Activated CD4-positive, alpha-beta T cell treated with anti-CD3 and anti-CD28 coated beads for 1 hour (primary cell): Measurements from ENCODE around the gene LHX5.
A peak's percentile ranks its signal among the peaks of the same experiment; 100 is the strongest.

Source experiments
- DNase-seq: peaks from one replicate; pipeline ENCODE4 v3.0.0-alpha.2; 2020

The LHX5 gene

GRCh38 chr12:113464852-113465719 is 6.6 kb downstream of the LHX5 start:
- DNase-seq: no peak

DNA sequence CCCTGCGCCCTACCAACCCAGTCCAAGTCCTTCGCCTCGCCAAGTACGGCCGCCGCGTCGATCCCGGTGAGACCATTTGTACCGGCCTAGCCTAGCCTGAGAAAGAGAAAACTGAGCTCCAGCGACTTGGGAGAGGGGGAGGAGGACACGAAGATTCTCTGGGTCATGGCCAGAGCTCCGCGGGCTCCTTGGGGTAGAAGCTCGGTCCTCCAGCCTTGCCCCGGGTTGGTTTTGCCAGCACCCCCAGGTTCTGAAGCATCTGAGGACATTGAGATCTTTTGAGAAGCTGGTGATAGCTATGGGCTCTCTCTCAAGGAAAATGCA is 7.3 kb downstream of the LHX5 start:
- DNase-seq: no peak

DNA sequence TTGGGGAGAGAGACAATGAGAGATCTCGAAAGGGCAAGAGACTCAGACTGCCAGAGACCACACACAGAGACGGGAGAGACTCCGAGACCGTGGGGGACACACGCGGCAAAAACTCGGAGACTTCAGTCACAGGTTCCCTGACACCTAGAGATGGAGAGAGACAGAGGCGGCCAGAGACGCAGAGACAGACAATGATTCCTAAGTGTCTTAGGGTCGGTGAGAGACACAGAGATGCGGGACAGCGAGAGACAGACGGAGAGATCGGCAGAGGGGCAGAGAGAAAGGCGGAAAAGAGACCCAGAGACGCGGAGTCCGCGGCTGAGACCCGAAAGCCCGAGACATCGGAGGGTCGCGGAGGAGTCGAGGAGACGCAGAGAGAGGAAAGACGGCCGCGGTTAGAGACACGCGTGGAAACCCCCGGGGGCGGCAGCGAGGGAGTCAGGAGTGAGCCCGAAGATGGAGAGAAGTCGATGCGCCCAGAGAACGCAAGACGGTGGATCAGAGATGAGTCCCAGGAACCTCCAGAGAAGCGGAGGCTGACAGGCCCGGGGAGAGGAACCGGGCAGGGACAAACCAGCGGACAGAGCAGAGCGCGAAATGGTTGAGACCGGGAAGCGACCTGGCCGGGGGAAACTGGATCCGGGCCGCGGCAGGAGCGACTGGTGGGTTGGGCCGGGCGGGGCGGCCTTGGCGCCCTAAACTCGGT is 7.8 kb downstream of the LHX5 start:
- DNase-seq: no peak

- DNase-seq: no peak
These were observed 8.5 kb downstream of the LHX5 start for GRCh38 chr12:113462998-113463745.

DNA sequence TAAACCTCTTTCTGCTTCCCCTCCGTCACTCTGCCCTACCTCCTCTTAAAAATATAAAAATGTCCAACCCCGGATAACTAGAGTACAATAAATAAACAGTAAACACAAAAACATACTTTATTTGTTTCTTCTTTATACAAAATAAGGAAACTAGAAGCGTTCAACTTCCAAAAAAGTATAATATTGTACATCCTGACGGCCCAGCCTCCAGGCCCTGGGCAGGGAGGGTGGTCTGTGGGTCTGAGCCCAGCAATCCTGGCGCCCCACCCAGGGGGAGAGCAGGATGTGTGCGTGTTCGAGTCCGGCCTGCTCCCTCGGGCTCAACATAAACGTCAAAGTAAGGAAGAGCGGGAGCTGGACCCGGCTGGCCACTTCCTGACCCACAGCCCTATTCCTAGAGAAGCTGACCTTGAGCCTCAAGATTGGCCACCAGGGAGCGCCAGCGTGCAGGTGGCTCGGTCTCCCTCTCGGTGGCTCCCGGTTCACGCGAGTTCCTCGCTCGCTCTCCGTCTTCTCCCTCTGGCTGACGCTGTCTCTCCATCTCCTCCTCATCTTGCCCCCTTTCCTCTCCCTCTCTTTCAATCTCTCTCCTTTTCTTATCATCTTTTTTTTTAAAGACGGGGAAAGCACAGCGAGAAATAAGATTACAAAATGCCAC is 9.4 kb downstream of the LHX5 start:
- peak; percentile 42 for DNase-seq

DNA sequence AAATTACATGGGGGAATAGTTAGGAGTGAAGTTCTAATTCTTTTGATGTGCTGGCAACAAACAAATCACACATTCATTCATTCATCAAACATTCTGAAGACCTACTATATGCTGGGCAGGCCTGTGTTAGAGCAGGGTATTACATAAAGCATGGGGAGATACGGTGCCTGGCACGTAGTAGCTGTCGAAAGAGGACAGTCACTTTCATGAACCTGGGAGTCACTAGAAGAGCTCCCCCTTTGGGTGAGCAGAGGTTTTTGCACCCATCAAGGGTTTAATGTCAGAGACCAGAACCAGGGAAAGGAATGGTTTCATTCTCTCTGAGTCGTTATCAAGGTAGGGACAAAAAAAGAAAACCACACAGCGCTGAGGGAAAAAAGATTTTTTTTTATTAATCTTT is 10.0 kb downstream of the LHX5 start:
- no peak for DNase-seq

GRCh38 chr12:113459981-113460380 is 11.7 kb downstream of the LHX5 start:
- no peak for DNase-seq

- no peak for DNase-seq
These were observed 14.0 kb downstream of the LHX5 start for GRCh38 chr12:113457710-113458109.

DNA sequence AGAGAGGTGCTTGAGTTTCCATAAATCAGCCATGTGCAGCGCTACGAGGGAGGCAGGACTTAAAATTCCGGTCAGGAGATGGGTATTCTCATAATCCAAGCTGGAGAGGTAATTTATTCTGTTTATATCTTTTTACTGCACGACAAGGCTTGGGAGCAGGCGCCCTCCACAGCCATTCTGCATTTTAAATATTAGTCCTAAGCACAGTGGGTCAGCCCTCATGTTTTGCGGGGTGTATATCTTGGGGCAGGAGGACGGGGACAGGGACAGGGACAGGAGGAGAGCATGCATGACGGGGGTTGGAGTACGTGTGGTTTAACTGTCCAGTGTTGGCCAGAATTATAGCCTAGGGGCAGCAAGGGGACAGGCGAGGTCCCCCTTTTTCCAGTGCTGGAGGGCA is 14.5 kb downstream of the LHX5 start:
- no peak for DNase-seq

DNA sequence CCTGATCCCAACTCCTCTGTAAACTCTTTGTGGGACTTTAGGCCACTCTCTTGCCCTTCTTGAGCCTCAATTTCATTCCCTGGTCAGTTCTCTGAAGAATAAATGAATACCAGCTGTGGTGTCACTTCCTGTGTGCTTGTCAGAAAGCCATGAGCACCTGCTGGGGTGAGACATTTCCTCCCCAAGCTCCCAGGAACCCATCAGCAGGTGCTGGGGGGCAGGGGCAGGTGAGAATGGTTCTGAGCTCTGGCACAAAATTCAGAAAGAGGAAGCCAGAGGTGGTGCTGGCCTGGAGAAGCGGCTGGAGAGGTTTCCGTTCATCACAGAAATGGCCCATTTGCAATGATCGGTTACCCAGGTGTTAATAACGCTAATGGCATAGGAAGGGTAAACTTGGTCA is 14.9 kb downstream of the LHX5 start:
- DNase-seq: no peak

GRCh38 chr12:113456199-113456598 is 15.5 kb downstream of the LHX5 start:
- DNase-seq: no peak

- DNase-seq: no peak
These were observed 18.3 kb downstream of the LHX5 start for GRCh38 chr12:113453330-113453729.

DNA sequence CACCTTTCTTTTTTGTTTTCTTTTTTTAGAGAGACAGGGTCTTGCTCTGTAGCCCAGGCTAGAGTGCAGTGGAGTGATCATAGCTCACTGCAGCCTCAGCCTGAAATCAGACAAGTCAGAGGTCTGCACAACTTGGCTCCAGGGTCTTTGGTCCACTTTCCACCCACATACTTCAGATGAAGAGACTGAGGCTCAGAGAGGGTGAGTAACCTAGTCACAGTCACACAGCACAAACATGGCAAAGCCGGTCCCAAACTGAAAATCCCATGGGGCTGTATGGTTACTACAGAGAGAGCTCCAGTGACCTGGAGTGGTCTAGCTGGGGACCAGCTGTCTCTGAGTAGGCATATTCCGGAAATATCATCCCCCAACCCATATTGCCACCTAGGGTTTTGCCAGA is 19.2 kb downstream of the LHX5 start:
- DNase-seq: no peak

DNA sequence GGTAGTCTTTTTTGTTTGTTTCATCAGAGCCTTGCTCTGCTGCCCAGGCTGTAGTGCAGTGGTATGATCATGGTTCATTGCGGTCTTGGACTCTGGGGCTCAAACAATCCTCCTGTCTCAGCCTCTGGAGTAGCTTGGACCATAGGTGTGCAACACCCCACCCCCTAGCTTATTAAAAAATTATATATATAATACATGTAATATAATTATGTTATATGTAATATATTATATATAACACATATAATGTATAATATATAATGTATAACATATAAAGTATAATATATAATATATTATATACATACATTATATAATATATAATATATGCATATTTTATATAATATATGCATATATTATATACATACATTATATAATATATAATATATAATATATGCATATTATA is 21.8 kb downstream of the LHX5 start:
- no peak for DNase-seq

DNA sequence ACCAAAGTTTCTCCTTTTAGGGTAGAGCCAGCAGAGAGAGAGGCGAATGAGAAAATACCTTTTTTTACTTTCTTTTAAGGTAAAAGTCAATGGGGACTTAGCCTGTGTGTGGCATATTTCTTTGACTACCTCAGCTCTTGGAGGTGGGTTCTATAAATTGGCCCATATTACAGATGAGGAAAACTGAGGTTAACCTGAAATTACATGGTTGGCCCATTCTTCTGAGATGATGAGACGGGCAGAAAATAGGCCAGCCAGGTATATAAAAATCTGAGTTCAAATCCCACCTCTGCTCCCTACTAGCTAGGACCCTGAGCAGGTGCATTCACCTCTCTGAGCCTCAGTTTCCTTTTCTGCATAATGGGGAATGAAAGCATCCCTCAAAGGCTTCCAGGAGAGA is 22.4 kb downstream of the LHX5 start:
- no peak for DNase-seq

GRCh38 chr12:113448873-113449272 is 22.8 kb downstream of the LHX5 start:
- DNase-seq: no peak

GRCh38 chr12:113445544-113446171 is 26.0 kb downstream of the LHX5 start:
- no peak for DNase-seq

DNA sequence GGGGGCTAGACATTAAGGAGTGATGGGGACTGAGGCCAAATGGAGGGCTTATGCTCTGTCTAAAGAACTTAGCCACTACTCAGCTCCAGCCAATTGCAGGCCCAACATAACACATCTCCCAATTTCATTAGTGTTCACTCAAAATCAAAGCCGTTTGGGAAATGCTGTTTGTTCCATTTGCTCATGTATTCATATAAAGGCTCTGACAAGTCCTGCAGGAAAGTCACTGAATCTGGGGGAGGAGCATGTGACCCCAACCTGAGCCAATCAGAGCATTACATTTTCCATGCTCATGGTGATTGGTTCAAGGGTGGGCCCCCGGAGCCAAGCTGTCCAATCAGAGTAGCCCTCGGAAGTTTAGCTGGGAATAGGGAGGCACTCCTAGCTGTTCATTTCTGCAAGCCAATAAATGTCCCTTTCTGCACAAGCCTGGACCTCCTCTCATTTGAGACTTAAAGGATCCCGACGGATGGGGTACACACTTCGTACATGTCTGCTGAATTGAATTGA is 28.6 kb downstream of the LHX5 start:
- DNase-seq: no peak

DNA sequence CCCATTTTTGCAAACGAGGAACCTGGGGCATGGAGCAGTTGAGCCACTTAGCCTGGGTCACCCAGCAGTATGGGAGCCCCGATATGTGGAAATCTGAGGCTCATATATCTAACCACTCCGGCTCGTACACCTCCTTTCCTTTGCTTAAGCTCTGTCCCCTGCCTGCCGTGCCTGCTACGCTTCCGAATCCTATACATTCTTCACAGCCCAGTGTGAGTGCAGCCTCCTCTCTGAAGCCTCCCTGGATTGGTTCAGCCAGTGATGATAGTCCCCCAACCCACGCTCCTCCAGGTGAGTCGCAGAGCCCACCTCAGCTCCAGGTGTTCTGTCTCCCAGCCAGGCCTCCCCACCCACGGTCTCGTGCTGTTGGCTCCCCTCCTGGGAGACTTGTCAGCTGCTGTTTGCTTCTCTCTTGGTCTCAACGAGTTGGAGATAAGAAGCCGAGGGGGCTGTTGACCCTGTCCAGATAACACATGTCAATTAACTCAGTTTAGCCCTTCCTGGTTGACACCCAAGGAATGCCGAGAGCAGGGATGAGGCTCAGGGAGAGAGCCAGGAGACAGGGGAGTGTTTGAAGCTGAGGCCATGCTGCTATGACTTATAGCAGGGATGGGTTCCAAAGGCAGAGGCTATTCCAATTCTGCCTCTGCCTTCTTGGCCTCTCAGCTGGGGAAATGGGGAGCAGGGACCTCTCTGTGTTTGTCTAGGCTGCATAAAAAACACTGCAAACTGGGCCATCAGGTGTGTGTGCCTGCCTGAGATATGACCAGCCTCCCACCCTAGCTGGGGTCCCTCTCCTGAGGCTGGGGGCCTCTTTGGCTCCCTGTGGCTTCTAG is 30.5 kb downstream of the LHX5 start:
- no peak for DNase-seq

- DNase-seq: no peak
These were observed 31.3 kb downstream of the LHX5 start for GRCh38 chr12:113440336-113440735.

DNA sequence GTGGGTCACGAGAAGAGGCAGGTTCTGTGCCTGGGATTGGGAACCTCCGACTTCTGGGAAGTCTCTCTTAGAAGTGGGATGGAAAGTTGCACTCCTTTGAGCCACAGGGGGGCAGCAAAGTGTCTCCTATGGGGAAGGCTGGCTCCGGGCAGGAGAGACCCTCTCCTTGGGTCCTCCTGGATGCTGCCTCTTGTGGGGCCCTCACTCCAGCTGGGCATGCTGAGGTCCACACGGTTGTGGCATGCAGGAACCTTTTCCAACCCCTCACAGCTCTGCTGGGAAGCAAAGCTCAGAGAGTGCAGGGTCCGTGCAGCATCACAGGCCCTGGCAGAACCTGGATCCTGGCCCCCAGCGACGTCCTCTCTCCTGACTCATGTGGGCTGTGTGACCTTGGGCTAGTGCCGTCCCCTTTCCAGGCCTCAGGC is 32.1 kb downstream of the LHX5 start:
- DNase-seq: no peak

GRCh38 chr12:113439301-113439597 is 32.4 kb downstream of the LHX5 start:
- no peak for DNase-seq
